Measurements from ENCODE around the gene MAF.

GRCh38 chr16:79564671-79565107 is 35.8 kb downstream of the MAF start:
- TF ChIP-seq CTCF (optimal IDR thresholded peaks at IDR 0.05 in 1 of 3, IDR thresholded peaks at IDR 0.05 in 1 of 3, conservative IDR thresholded peaks at IDR 0.05 in 1 of 3; ENCODE audit: extremely low read depth in 1 of 3, insufficient read depth in 2 of 3, low read length in 3 of 3) (no peak), EZH2 (IDR thresholded peaks at IDR 0.05; ENCODE audit: low read length) (no peak)
